ENCODE results near the gene LBH.

LBH gene

DNA sequence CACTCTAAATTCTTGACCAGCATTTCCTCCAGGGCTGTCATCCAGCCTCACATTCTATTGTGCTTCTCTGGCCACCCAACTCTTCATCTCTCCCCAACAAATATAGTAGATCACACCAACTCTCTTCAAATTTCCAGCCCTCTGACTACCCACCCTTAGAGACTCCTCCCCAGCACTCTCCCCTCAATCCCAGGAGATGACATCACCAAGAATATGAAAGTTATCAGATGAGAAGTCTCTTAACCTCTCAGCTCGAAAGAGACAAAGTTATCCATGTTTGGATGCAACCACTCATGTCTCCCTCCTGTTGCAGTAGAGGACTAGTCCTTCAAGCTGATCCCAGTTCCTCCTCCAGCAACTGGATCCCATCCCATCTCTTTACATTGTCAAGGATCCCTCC lies 47.1 kb downstream of the LBH start:
- DNase-seq: no peak

DNA sequence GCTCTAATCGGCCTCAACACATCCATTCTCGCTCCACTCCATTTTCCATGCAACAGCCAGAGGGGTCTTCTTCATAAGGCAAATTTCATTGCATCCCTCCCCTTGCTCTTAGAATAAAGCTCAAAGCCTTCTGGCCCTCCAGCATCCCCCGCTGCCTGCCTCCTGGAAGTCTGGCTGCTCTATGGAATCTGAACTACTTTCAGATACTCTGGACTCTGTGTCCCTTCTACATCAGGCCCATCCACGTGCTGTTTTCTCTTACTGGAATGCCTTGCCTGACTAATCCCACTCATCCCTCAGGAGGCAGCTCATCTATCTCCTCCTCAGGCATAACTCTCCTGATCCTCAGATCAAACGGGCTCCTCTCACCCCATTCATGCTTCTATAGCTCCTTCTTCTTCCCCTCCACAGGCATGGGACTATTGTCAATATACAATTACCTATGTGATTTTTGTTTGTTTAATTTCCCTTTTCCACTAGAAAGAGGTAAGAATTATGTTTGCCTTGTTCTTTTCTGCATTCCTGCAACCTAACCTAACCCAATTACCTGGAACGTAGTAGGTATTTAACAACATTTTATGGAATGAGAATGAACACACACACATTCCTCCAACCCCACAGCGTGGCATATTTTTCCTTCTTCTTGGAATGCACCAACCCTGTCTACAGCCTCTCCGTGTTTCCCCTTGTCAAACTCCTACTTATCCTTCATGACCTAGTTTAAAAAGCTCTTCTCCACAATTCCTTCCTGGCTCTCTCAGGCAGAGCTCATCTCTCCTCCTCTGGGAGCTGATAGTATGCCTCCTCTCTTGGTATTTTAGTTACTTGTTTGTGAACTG lies 49.5 kb downstream of the LBH start:
- DNase-seq: no peak

GRCh38 chr2:30282081-30282480 lies 50.7 kb downstream of the LBH start:
- DNase-seq: no peak

- no peak for DNase-seq
Measured at GRCh38 chr2:30282721-30283120, 51.4 kb downstream of the LBH start.

GRCh38 chr2:30283931-30284565 lies 52.7 kb downstream of the LBH start:
- no peak for DNase-seq

- DNase-seq: no peak
Measured at GRCh38 chr2:30285758-30286157, 54.4 kb downstream of the LBH start.

GRCh38 chr2:30287190-30287840 lies 56.0 kb downstream of the LBH start:
- no peak for DNase-seq

GRCh38 chr2:30287857-30288513 lies 56.7 kb downstream of the LBH start:
- no peak for DNase-seq

DNA sequence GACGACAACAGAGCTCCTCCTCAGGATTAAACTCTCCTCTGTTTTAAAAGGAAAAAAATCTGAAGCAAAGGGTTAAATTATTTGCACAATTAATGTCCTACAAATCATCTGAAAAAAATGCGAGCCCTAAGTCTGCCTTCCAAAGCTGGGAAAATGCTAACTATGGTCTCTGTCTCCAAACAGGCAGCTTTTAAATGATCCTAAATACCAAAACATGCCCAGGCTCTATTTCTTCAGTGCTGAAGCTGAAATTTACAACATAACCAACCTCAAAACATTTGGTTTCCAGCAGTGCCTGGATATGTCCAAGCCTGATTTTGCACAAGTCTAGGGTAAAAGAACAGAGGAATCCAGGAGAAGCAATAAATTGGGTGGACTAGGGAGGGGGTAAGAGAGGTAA lies 57.2 kb downstream of the LBH start:
- no peak for DNase-seq

- no peak for DNase-seq
Measured at GRCh38 chr2:30293303-30293921, 62.1 kb downstream of the LBH start.

DNA sequence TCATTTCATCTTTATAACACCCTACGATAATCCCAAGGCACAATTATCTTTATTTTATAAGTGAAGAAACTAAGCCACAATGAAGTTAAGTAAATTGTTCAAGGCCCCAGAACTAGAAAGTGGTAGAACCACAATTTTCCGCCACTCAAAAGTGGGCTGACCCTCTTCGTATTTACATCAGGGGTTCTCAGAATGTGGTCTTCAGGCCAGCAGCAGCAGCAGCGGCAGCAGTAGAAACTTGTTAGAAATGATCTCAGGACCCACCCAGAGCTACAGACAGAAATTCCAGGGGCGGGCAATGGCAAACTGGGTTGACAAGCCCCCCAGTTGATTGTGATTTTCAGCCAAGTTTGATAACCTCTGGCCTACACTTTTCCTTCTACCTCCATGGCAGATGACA lies 62.8 kb downstream of the LBH start:
- no peak for DNase-seq

- DNase-seq: no peak
Measured at GRCh38 chr2:30296496-30296895, 65.2 kb downstream of the LBH start.

GRCh38 chr2:30298302-30298701 lies 67.0 kb downstream of the LBH start:
- no peak for DNase-seq

DNA sequence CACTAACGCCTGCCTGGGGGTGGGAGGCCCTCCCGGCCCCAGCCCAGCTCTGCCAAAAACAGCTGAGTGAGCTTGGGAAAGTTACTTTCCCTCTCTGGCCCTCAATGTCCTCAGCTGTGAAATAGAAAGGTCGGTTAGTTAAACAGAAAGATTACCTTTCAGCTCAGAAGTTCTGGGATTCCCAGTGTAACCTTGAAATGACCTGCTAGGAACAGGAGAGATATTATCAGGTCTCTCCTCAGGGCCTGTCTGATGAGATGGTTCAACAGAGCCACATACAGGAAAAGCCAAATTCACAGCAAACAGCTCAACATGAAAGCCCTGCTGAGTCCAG lies 68.8 kb downstream of the LBH start:
- DNase-seq: no peak

DNA sequence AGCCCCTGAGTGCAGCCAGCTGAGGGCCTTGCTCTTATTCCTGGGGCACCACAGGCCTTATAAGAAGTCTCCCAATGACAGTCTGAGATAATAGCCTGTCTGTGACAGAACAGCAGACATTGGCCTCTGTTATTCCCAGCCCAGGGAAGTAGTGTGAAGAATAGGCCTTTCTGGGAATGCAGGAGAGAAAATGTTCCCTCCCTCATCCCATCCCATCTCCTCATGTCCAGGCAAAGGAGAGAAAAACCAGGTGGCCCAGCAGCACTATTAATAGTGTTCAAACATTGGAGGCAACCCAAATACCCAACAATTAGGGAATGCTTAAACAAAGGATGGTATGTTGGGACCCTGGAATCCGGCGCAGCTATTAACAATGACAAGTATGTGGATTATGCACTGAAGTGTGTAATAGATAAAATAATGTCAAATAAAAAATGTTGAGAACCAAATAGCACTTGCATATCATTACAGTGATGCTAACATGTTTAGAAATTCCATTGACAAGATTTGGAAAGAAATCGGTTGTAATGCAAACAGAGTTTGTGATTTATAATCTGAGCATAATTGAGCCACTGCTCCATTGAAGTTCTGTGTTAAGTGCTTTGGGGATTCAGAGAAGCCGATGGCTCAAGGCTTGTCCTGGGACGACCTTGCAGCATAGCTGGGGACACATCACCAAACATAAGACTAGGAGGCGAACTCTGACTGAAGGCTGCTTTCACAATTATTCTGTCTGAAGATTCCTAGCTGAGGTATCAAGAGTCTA lies 69.3 kb downstream of the LBH start:
- DNase-seq: no peak

DNA sequence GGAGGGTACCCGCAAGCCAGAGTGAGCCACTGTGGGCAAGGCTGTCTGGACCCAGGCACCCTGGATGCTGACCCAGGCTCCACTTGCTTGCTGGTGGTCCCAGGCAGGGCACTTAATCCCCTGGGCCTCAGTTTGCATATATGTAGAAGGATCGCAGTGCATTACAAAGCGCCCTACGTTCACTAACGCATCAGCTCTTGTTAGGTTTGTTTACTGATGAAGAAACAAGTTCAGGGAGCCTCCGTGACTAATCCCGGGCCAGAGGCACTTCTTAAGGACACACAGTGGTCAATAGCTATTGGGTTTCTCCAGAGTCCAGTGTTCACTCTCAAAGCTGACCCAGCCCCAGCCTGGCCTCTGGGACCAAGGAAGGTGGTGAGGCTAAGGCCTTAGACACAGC lies 70.2 kb downstream of the LBH start:
- no peak for DNase-seq

DNA sequence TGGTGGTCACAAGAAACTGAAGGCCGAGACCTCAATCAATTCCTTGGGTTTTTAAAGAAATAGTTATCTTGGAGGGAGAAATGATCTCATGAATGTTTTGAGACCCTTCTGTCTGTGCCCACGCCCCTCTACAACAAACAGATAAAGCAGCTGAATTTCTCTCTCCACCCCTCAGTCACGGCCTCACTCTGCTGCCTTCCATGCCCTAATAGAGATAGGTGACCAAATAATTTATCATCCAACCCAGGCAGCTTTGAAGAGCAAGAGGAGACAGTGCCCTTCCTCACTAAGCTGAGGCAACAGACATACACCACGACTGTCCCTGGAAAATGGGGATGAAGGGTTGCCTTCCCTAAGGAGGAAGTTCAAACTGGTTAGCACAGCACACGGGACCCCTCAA lies 71.2 kb downstream of the LBH start:
- DNase-seq: no peak

DNA sequence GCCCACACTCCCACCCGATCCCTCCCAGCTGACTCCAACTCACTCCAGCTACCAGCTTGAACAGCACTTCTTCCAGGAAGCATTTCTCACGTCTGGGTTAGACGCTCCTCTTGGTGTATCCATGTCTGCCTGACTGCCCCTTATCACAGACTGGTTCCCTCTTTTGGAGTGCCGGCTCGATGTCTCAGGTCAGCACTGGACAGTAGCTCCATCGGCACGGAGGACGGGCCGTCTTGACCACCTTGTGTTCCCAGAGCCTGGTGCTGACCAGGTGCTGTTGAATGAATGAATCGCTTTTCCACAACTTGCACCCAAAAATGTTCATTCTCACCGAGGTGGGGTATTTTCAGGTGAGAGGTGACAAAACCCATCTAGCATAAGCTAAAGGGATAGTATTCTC lies 71.8 kb downstream of the LBH start:
- no peak for DNase-seq

GRCh38 chr2:30305235-30305634 lies 73.9 kb downstream of the LBH start:
- DNase-seq: no peak

- DNase-seq: no peak
Measured at GRCh38 chr2:30306522-30306921, 75.2 kb downstream of the LBH start.

DNA sequence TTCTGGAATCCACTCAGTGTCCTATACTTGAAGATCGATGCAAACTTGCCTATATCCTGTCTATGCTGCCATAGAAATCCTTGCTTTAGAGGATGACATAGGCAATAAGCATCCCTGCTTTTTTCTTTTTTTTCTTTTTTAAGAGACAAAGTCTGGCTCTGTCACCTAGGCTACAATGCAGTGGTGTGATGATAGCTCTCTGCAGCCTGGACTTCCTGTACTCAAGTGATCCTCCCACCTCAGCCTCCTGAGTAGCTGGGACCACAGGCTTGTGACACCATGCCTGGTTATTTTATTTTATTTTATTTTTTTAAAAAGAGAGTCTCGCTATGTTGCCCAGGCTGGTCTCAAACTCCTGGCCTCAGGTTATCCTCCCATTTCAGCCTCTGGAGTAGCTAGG lies 76.9 kb downstream of the LBH start:
- no peak for DNase-seq

Measured in NCI-H2227 treated with DMSO at 0.1 percent for 48 hours (cell line).